Activated CD8-positive, alpha-beta T cell treated with anti-CD3 and anti-CD28 coated beads, Interleukin-2, amount 10 ng/mL, durations not matched to agents 7 days and 5 days (primary cell): ENCODE results near the gene DBN1. TPM values are rescaled to one million over a fixed set of nuclear protein-coding genes. Genes with fewer than 3 reads are reported as not detected.

Source experiments
- ATAC-seq: fragments of 150-1000 bp; cut with Tn5 transposase; one replicate; pipeline ENCODE4 v1.10.0; 2021; ENCODE audit warnings: moderate library complexity
- CTCF ChIA-PET: fragments of 350-600 bp; sonication (Branson Sonifier 250); formaldehyde crosslinking; loops from one replicate; lab custom pipeline; 2021; ENCODE audit warnings: antibody characterized with exemption; lab: Charles Lee
- POLR2A ChIA-PET: fragments of 350-600 bp; sonication (Branson Sonifier 250); formaldehyde crosslinking; loops from one replicate; lab custom pipeline; 2021; ENCODE audit warnings: antibody characterized with exemption; lab: Charles Lee
- DNase-seq: peaks from one replicate; pipeline ENCODE4 v3.0.0-alpha.2; 2020
- H3K27ac Mint-ChIP-seq: one replicate; pipeline ENCODE4 v1.8.0; 2021; ENCODE audit warnings: mild to moderate bottlenecking, mixed read lengths
- H3K27me3 Mint-ChIP-seq: one replicate; pipeline ENCODE4 v1.8.0; 2021; ENCODE audit warnings: low read depth, mixed read lengths
- H3K36me3 Mint-ChIP-seq: one replicate; pipeline ENCODE4 v1.8.0; 2021; ENCODE audit warnings: low read depth, mixed read lengths
- H3K4me1 Mint-ChIP-seq: one replicate; pipeline ENCODE4 v1.8.0; 2021; ENCODE audit warnings: low read depth, mixed read lengths
- H3K4me3 Mint-ChIP-seq: one replicate; pipeline ENCODE4 v1.8.0; 2021; ENCODE audit warnings: mild to moderate bottlenecking, mixed read lengths
- H3K9me3 Mint-ChIP-seq: one replicate; pipeline ENCODE4 v1.8.0; 2022; ENCODE audit warnings: mixed read lengths; ENCODE audit not compliant: insufficient read depth
- total RNA-seq, 2 experiments: library from RNA; stranded (reverse); gene quantifications; one replicate each; pipeline ENCODE4 v1.2.3, GENCODE V29; 2021

The DBN1 gene
- total RNA-seq, 2 experiments from 2014 or later = 92.9 to 104 TPM

GRCh38 chr5:177439518-177440053, 33.8 kb downstream of the DBN1 start:
- Mint-ChIP-seq H3K9me3 (no peaks in the 10 kb centered on the region), H3K27me3 (no peaks in the 10 kb centered on the region), H3K4me3 (no peak overlapping the region), H3K4me1 (peaks cover 57% of the 10 kb centered on the region), H3K27ac (peak overlapping the region; percentile 67), H3K36me3 (peaks cover 68% of the 10 kb centered on the region)
- no peak for ATAC-seq
- DNase-seq = no peak
- POLR2A ChIA-PET = interaction anchor here (1.2 to 19.4 kb wide), 3 partner anchors 8 to 34 kb away, joined by 6 to 245 read pairs (median 8); partner anchors contain the start of gene GRK6
- CTCF ChIA-PET = interaction anchor here (1.0 to 4.4 kb wide), 9 partner anchors 8 to 49 kb away, joined by 3 to 28 read pairs (median 5); no protein-coding TSS in a partner anchor

DNA sequence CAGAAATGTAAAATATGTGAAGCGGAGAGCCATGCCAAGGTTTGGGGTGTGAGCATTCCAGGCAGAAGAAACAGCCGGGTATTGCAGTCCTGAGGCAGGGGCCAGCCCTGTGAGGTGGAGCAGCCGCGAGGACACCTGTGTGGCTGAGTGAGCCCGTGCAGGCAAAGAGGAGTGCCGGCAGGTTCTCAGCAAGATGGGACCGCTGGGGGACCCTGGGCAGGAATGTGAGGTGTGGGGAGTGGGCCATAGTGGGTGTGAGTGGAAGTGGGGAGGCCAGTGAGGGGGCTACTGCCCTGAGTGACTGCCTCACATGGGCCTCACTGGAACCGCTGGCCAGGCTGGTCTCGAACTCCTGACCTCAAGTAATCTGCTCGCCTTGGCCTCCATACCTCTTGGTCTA, 35.0 kb downstream of the DBN1 start:
- DNase-seq (no peak), ATAC-seq (no peak)
- peak overlapping the region; percentile 13 for H3K27ac Mint-ChIP-seq
- H3K9me3 Mint-ChIP-seq = no peaks in the 10 kb centered on the region
- H3K4me3 Mint-ChIP-seq = no peak overlapping the region
- no peaks in the 10 kb centered on the region for H3K27me3 Mint-ChIP-seq
- CTCF ChIA-PET = interaction anchor here (1.0 to 4.4 kb wide), 5 partner anchors 13 to 48 kb away, joined by 3 to 28 read pairs (median 4); no protein-coding TSS in a partner anchor
- H3K4me1 Mint-ChIP-seq = peaks cover 59% of the 10 kb centered on the region
- POLR2A ChIA-PET = interaction anchor here (19.4 kb wide), 1 partner anchor 8 kb away, joined by 245 read pairs; the partner anchor contains the start of gene GRK6
- H3K36me3 Mint-ChIP-seq = peaks cover 76% of the 10 kb centered on the region

DNA sequence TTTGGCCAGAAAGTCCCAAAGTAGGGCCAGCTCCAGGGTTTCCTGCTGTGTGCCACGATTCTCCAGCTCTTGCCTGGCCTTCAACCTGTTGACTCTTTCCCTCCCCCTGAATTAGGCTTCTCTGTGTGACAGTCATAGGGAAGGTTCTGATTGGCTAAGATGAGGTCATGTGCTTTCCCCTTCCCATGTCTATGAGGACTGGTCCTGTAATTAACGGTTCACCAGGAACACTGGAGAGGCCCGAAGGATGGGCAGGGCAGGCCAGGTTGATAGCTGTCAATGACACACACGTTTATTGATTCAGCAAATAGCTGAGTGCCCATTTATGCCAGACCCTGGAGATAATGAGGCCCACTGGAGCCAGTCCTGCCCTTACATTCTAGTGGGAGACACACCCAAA, 35.8 kb downstream of the DBN1 start:
- POLR2A ChIA-PET = interaction anchor here (0.5 to 19.4 kb wide), 4 partner anchors 7 to 107 kb away, joined by 3 to 245 read pairs (median 6); partner anchors contain the start of genes GRK6 and PRR7
- DNase-seq (no peak), ATAC-seq (no peak)
- H3K27me3 Mint-ChIP-seq = no peaks in the 10 kb centered on the region
- no peaks in the 10 kb centered on the region for H3K9me3 Mint-ChIP-seq
- peaks cover 67% of the 10 kb centered on the region for H3K4me1 Mint-ChIP-seq
- peaks cover 79% of the 10 kb centered on the region for H3K36me3 Mint-ChIP-seq
- no peak overlapping the region for H3K27ac Mint-ChIP-seq
- CTCF ChIA-PET = interaction anchor here (1.0 to 4.4 kb wide), 5 partner anchors 8 to 47 kb away, joined by 3 to 28 read pairs (median 6); no protein-coding TSS in a partner anchor
- H3K4me3 Mint-ChIP-seq = no peak overlapping the region

GRCh38 chr5:177435847-177436536, 37.4 kb downstream of the DBN1 start:
- no peak overlapping the region for H3K27ac Mint-ChIP-seq
- CTCF ChIA-PET = no interaction called here

GRCh38 chr5:177434942-177435738, 38.3 kb downstream of the DBN1 start:
- no peak overlapping the region for H3K4me3 Mint-ChIP-seq
- DNase-seq = no peak

More at GRCh38 chr5:177435847-177436536, 37.4 kb downstream of the DBN1 start:
- ATAC-seq = no peak
- no peaks in the 10 kb centered on the region for H3K9me3 Mint-ChIP-seq
- POLR2A ChIA-PET = no interaction called here
- no peaks in the 10 kb centered on the region for H3K27me3 Mint-ChIP-seq
- no peak overlapping the region for H3K4me3 Mint-ChIP-seq
- peaks cover 79% of the 10 kb centered on the region for H3K4me1 Mint-ChIP-seq
- DNase-seq = no peak
- H3K36me3 Mint-ChIP-seq = peaks cover 82% of the 10 kb centered on the region

DNA sequence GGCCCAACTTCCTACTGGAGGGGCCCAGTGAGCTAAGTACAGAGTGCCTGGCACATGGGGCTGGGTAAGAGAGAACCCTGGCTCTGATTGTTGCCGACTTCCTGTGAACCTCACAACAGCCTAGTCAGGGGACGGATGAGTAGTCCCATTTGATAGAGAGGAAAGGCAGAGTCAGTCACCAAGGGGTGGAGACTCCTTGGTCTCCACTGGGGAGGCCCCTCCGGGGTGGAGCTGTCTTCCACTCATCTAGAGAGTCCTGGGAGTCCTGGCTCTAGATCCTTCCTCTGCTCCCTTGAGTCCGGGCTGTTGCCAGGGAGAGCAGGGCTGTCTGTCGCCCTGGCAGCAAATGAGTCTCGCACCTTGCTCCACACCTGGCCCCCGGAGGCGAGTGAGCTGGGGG, 39.0 kb downstream of the DBN1 start:
- no peaks in the 10 kb centered on the region for H3K9me3 Mint-ChIP-seq
- peaks cover 84% of the 10 kb centered on the region for H3K4me1 Mint-ChIP-seq

More at GRCh38 chr5:177434942-177435738, 38.3 kb downstream of the DBN1 start:
- ATAC-seq = no peak
- H3K9me3 Mint-ChIP-seq = no peaks in the 10 kb centered on the region
- H3K27ac Mint-ChIP-seq = no peak overlapping the region
- CTCF ChIA-PET = interaction anchor here (1.7 to 14.1 kb wide), 2 partner anchors 31 to 45 kb away, joined by 5 to 252 read pairs; no protein-coding TSS in a partner anchor
- POLR2A ChIA-PET = interaction anchor here (10.3 kb wide), 1 partner anchor 11 kb away, joined by 245 read pairs; the partner anchor contains the start of gene PRR7
- H3K36me3 Mint-ChIP-seq = peaks cover 85% of the 10 kb centered on the region
- H3K27me3 Mint-ChIP-seq = no peaks in the 10 kb centered on the region
- peaks cover 84% of the 10 kb centered on the region for H3K4me1 Mint-ChIP-seq

GRCh38 chr5:177433658-177434217, 39.7 kb downstream of the DBN1 start:
- Mint-ChIP-seq H3K27me3 (no peaks in the 10 kb centered on the region), H3K9me3 (no peaks in the 10 kb centered on the region), H3K27ac (peak overlapping the region; percentile 82), H3K36me3 (peaks cover 88% of the 10 kb centered on the region), H3K4me3 (peak overlapping the region; percentile 18), H3K4me1 (peaks cover 87% of the 10 kb centered on the region)
- no peak for ATAC-seq
- no peak for DNase-seq
- ChIA-PET CTCF (interaction anchor here (0.9 to 14.1 kb wide), 5 partner anchors 11 to 43 kb away, joined by 3 to 252 read pairs (median 20); partner anchors contain the start of gene PRR7), POLR2A (interaction anchor here (0.9 to 10.3 kb wide), 3 partner anchors 8 to 16 kb away, joined by 3 to 245 read pairs (median 3); partner anchors contain the start of gene PRR7)

More for the DNA sequence above, 39.0 kb downstream of the DBN1 start:
- Mint-ChIP-seq H3K4me3 (peak overlapping the region; percentile 12), H3K27ac (peak overlapping the region; percentile 82), H3K36me3 (peaks cover 85% of the 10 kb centered on the region), H3K27me3 (no peaks in the 10 kb centered on the region)
- no peak for DNase-seq
- CTCF ChIA-PET = interaction anchor here (1.7 to 14.1 kb wide), 2 partner anchors 30 to 44 kb away, joined by 5 to 252 read pairs; no protein-coding TSS in a partner anchor
- POLR2A ChIA-PET = interaction anchor here (0.9 to 10.3 kb wide), 2 partner anchors 9 to 12 kb away, joined by 3 to 245 read pairs; partner anchors contain the start of gene PRR7
- no peak for ATAC-seq

- ATAC-seq = no peak
- POLR2A ChIA-PET = interaction anchor here (0.5 to 10.3 kb wide), 3 partner anchors 14 to 901 kb away, joined by 3 to 245 read pairs (median 3); partner anchors contain the start of gene PRR7
- no peak for DNase-seq
- Mint-ChIP-seq H3K4me3 (peak overlapping the region; percentile 97), H3K36me3 (peaks cover 89% of the 10 kb centered on the region), H3K27ac (peak overlapping the region; percentile 82), H3K9me3 (no peaks in the 10 kb centered on the region), H3K4me1 (peaks cover 84% of the 10 kb centered on the region), H3K27me3 (no peaks in the 10 kb centered on the region)
- CTCF ChIA-PET = interaction anchor here (0.9 to 14.1 kb wide), 9 partner anchors 8 to 114 kb away, joined by 3 to 252 read pairs (median 13); partner anchors contain the start of gene PRR7
These were observed 40.4 kb downstream of the DBN1 start for GRCh38 chr5:177432839-177433657.

DNA sequence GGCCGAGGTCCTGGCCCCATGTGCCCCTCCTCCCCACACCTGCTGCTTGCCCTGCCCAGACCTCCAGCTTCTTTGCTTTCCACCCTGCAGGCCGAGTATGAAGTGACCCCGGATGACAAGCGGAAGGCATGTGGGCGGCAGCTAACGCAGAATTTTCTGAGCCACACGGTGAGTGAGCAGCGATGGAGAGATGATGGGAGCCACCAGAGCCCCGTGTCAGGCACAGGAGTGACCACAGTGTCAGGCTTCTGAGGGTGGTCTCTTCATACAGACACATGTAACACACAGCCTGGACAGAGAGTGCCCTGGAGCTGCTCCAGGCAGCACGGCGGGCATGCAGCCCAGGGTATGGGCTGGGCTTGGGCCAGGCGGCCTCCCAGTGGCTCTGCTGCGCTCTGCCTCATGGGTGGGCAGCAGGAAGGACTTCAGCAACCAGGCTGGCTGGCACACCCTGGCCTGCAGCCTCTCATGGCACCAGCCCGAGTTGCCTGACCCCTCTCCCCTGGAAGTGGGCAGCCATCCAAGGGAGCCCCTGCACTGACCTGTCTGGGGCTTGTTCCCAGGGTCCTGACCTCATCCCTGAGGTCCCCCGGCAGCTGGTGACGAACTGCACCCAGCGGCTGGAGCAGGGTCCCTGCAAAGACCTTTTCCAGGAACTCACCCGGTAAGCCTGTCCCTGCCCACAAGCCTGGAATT, 41.1 kb downstream of the DBN1 start:
- ATAC-seq (no peak), DNase-seq (no peak)
- Mint-ChIP-seq H3K27me3 (no peaks in the 10 kb centered on the region), H3K4me1 (peaks cover 80% of the 10 kb centered on the region), H3K36me3 (peaks cover 89% of the 10 kb centered on the region), H3K9me3 (no peaks in the 10 kb centered on the region), H3K27ac (peak overlapping the region; percentile 93), H3K4me3 (peak overlapping the region; percentile 97)
- ChIA-PET POLR2A (interaction anchor here (1.1 to 10.3 kb wide), 8 partner anchors 14 to 81 kb away, joined by 3 to 245 read pairs (median 4); partner anchors contain the start of genes F12, LMAN2 and PRR7), CTCF (interaction anchor here (0.7 to 14.1 kb wide), 14 partner anchors 8 to 122 kb away, joined by 3 to 252 read pairs (median 8); partner anchors contain the start of gene PRR7)
